SK-N-MC (cell line): ENCODE data around the gene E2F3.

Source experiments
- EZH2 ChIP-seq: fragments of 200-600 bp; sonication (generic); IDR thresholded peaks from one replicate; pipeline ENCODE4 v1.6.1; 2017; ENCODE audit warnings: antibody characterized with exemption
- FOXP2 ChIP-seq: optimal IDR thresholded peaks from 2 replicates; pipeline ENCODE3; 2011; ENCODE audit warnings: mild to moderate bottlenecking, moderate library complexity; ENCODE audit not compliant: insufficient read depth; ENCODE audit errors: extremely low read length, control extremely low read depth
- POLR2AphosphoS5 ChIP-seq: IDR thresholded peaks from 2 replicates; pipeline ENCODE4 v1.6.1; 2012; ENCODE audit warnings: mild to moderate bottlenecking, low read depth, low read length, borderline replicate concordance

DNA sequence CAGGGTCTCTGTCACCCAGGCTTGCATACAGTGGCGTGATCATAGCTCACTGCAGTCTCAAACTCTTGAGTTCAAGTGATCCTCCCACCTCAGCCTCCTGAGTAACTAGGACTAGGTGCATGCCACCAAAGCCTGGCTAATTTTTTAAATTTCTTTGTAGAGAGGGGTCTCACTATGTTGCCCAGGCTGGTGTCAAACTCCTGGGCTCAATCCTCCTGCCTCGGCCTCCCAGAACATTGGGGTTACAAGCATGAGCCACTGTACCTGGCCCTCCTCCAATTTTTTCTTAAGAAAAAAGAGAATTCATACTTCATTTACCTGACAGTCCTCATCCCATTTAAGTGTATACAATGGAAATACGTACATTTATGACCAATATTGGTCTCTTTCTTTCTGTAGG, 37.9 kb downstream of the E2F3 start:
- TF ChIP-seq EZH2: no peak
- no peak for TF ChIP-seq FOXP2
- TF ChIP-seq POLR2AphosphoS5: no peak
